GM19025 (cell line): Measurements from ENCODE around the gene YOD1.

Experiments
- ATAC-seq: cut with Tn5 transposase; IDR thresholded peaks from one replicate; pipeline ENCODE4 v1.9.1; 2021; ENCODE audit warnings: mild to moderate bottlenecking, low read depth, moderate library complexity; ENCODE audit not compliant: unreplicated experiment

YOD1 gene

GRCh38 chr1:207013321-207014085 lies 37.5 kb downstream of the YOD1 start:
- ATAC-seq, result no peak

DNA sequence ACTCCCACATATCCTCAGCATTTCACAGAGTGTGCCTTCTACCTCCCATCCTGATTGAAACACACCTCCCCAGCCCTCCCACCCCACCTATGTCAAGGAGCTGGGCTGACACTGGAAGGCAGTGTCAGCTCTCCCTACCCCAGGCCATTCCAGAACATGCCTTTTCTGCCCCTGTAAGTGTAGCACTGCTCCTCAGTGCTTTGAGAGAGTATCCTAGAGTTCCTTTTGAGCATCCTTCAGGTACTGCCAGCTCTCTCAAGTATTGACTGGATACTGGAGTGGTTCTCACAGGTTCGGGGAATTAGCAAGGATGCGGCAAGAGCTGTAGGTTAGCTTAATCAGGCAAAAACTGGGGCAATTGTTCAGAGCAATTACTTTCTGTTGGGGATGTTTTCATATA lies 40.3 kb downstream of the YOD1 start:
- ATAC-seq, result no peak

DNA sequence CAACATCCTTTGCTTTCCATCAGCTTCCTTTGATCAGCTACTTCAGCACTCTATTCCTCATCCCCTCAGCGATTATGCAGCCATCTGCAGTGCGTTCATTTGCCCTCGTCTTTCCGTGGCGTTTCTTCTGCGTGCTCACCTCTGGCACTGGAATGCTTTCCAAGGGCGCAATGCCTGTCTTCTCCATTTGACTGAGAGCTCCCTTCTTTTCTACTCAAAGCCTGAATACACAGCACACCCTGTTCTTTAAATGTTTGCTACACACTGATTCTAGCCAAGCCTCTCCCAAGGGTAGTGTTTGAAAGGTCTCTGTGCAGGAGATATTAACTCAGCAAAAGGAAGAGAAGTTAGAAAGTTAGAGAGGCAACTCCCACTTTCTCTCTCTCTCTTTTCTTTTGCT lies 41.1 kb downstream of the YOD1 start:
- ATAC-seq, result no peak

GRCh38 chr1:207009182-207009850 lies 41.7 kb downstream of the YOD1 start:
- ATAC-seq, result no peak

DNA sequence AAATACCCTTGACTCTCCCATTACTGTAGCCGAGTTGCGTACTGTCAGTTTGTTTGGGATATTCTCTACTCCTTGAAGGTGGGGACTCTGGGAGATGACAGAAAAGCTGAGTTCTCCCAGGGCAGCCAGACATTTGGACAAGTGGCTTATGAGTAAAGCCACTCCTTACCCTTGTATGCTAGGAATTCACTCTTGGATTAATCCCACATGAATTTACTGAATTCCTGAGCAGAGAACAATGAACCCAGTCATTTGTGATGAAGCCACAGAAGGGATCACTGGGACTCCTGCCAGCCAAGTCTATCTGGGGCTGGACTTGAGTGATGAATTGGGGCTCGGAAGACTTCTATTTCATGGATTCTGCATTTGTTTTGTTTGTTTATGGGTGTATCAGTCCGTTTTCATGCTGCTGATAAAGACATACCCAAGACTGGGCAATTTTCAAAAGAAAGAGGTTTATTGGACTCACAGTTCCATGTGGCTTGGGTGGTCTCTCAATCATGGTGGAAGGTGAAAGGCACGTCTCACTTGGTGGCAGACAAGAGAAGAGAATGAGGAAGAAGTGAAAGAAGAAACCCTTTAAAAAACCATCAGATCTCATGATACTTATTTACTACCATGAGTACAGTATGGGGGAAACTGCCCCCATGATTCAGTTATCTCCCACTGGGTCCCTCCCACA lies 43.5 kb downstream of the YOD1 start:
- no peak for ATAC-seq

DNA sequence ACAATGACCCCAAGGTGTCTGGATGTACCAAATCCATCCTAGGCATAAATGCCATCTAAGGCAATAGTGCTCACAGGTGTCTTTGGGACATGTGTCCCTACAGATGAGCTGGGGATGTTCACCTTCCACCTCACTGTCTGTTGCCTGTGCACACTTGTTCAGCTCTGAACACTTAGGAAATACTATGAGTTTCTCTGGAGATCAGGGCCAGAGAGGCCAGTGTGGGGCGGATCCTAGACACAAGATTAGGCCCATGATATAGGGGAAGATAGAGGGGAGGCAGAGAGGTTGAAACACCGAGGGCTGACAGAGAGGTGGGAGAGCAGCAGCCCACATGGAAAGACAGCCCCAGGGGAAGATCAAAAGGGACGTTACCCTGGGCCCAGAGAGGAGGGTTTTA lies 44.1 kb downstream of the YOD1 start:
- no peak for ATAC-seq

DNA sequence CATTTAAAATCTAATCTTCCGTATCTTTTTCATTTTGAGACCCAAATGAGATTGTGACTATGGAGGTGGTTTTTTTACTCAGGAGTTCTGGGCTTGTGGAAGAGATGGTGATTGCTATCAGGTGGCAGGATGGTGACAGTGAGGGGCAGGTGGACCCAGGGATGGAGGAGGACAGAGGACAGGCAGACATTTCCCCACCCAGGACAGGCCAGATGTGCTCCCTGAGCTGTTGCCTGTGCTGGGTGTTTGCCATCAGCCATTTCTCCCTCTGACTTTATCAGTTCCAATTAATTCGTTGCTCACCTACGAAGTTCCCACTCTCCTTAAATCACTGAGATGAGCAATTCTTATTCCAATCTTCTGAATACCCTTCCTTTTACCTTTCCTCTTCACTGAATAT lies 44.9 kb downstream of the YOD1 start:
- ATAC-seq, result no peak

DNA sequence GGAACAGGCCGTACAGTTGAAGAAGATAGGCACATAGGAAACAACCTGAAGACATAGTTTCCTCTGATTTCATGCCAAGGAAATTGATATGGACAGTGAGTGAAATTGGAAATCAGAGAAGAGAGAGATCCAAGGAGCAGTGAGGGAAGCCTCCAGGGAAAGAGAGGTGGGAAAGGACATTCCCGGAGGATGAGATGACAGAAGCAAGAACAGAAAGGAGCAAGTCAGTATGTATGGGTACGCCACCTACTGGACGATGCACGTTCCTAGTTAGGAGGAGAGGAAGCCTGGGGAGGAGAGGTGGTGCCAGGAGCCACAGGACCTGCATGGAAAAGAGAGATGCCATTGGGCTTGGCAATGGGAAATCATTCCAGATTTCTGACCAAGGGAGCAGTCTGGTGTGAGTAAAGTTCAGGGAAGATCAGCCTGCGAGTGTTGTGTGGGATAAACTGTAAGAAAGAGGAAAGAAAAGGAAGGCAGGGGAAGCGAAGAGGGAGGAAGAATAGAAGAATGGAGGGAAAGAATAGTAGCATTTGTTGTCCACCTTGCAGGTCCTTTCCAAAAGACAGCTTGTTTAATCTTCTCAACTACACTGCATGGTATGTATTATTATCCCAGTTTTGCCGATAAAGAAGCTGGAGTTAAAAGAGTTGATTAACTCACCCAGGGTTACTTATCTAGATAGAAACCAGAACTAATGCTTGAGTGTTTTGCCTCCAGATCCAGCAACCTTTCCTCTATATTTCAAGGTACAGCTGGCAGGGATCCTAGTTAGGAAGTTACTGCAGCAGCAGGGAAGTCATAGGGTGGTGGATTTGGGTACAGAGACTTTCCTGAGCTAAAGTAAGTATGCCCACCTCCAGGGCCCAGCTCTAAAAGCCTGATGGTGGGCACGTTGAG lies 45.8 kb downstream of the YOD1 start:
- no peak for ATAC-seq

GRCh38 chr1:207003210-207003609 lies 47.8 kb downstream of the YOD1 start:
- ATAC-seq, result no peak

DNA sequence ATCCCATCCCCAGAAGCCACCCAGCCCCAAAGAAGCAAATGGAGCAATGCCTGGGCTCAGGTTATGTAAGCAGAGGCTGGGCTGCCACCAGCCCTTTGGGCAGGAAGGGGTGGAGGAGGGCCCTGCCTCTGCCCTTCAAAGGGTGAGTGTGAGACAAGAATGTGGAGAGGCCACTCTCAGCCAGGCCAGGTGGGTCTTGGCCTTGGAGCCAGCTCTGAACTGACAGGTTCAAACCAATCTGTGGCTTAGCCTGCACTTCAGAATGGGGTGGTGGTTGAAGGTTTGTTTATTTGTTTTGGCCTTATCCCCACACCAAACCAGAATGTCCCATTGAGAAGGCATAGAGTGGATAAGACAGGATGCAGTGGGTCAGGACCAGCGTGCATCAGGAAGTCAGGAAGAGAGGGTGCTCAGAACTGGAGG lies 48.3 kb downstream of the YOD1 start:
- no peak for ATAC-seq

DNA sequence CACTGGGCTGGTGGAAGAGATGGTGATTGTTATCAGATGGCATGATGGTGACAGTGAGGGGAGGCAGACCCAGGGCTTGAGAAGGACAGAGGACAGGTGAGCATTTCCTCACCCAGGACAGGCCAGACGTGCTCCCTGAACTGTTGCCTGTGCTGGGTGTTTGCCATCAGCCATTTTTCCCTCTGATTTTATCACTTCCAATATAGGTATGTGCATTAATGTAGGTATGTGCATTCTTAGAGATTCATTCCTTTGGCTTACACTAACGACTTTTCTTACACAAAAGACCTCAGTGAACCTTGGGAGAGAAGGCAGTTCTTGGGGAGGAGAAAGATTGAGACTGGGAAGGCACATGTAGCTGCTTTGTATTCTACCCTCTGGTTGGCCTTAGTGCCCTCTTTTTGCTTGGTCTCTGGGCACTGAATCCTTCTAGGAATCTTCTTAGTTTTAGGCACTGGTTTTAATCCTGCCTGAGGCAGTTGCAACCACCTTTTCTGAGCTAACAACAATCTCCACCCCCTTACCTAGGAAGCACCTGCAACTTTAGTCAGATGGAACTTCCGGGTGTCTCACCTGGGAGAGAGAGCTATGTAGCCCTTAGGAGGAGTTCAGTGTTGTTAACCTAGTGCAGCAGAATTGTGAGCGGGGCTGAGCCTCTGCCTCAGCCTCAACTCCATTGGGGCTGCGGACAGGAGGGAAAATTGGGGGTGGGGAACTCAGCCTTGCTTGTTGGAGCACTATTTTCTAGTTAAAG lies 49.3 kb downstream of the YOD1 start:
- ATAC-seq, result no peak

GRCh38 chr1:207000651-207001291 lies 50.2 kb downstream of the YOD1 start:
- ATAC-seq, result no peak

DNA sequence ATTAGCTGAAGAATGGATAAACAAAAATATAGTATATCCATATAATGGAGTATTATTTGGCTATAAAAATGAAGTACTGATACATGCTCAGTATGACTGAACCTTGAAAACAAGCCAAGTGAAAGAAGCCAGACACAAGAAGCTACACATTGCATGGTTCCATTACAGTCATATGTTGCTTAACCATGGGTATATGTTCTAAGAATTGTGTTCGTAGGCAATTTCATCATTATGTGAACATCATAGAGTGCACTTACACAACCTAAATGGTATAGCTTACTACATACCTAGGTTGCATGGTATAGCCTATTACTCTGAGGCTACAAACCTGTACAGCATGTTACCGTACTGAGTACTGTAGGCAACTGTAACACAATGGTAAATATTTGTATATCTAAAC lies 52.2 kb downstream of the YOD1 start:
- no peak for ATAC-seq
